Cerebellar cortex (tissue), 1 donor: ENCODE measurements around the gene SYF2.
"Not testable (repeated sequence)": the region's sequence is repeated elsewhere in the genome, so short reads cannot be mapped to it uniquely, and the experiment has no call there.

Source experiments
- DNase-seq: peaks from one replicate; pipeline ENCODE4 v3.0.0-alpha.2; 2015; ENCODE audit warnings: low spot score

Gene SYF2

DNA sequence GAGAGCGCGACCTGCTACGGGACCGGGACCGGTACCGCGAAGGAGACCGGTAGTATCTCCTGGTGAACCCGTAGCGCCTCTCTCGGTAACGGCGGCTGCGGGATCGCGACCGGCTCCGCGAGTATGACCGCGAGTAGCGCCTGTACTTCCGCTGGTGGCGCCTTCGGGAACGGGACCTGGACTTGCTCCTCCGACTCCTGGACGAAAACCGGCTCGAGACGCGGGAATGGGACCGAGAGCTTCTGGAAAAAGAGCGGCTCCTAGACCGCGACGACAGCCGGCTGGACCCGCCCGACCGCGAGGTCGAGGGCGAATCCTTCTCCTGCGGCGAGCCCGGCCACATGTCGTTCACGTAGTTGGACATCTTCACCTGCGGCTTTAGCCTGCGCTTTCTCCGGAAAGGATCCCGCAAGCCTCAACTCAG is 14.3 kb upstream of the SYF2 start:
- no peak for DNase-seq

DNA sequence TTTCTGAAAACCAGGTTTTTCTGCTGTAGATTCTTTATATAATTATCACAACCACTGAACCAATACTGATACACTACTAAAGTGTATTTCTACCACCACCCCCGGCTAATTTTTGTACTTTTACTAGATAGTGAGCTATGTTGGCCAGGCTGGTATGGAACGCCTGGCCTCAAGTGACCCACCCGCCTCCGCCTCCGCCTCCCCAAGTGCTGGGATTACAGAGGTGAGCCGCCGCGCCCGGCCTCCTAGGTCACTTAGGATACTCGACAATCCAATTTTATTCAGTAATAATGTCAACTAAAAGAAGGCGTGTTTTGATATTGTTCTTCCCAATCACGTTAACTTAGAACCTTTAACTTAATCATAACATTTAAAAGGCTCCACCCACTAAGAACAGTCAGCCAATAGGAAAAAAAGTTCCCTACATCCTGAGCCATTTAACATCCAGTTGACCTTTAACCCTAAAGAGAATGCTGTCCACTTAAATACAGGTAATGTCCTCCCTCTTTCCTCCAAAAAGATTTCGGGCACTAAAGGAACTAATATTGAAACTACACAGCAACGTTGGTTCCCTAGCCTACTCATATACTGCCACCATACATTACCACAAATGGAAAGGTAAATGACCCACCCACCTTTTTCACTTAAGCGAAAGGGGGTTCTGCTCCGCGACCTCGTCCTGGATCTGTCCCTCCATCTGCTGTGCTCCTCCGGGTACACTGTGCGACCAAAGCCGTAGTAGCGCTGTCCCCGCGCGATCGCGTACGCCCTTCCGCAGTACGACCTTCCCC is 13.7 kb upstream of the SYF2 start:
- peak; percentile 25 for DNase-seq

DNA sequence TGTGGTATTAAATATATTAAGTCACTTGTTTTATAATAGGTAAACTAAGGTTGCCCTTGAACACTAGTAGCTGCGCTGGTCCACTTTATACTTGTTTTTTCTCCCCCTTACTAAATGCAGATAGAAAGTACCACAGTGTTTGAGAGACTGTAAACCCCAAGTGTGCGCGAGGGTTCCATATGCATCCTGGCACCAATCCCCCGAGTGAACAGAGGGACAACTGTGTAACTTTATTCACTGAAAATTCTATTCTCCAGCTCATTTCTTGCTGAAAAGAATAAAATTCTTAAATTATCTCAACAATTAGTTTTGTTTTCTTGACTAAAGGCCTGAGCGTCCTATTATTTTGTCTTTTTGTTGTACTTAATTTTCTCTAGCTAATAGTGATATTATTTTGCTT is 13.1 kb upstream of the SYF2 start:
- DNase-seq: no peak

DNA sequence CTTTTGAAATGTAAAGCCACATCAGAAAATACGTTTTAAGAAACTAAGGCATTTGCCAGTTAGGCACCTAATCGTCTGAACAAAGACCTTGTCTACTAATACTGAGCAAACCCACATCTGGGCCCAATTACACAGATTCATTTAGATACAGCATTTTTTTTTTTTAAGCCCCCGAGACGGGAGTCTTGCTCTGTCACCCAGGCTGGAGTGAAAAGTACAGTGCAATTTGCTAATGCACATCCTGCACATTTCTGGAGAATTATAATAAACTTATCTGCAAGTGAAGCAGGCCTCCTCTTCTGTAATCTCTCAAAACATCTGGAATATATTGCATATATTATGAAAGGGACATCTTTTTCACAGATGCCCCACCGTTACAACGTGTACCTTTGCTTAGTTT is 11.6 kb upstream of the SYF2 start:
- no peak for DNase-seq

DNA sequence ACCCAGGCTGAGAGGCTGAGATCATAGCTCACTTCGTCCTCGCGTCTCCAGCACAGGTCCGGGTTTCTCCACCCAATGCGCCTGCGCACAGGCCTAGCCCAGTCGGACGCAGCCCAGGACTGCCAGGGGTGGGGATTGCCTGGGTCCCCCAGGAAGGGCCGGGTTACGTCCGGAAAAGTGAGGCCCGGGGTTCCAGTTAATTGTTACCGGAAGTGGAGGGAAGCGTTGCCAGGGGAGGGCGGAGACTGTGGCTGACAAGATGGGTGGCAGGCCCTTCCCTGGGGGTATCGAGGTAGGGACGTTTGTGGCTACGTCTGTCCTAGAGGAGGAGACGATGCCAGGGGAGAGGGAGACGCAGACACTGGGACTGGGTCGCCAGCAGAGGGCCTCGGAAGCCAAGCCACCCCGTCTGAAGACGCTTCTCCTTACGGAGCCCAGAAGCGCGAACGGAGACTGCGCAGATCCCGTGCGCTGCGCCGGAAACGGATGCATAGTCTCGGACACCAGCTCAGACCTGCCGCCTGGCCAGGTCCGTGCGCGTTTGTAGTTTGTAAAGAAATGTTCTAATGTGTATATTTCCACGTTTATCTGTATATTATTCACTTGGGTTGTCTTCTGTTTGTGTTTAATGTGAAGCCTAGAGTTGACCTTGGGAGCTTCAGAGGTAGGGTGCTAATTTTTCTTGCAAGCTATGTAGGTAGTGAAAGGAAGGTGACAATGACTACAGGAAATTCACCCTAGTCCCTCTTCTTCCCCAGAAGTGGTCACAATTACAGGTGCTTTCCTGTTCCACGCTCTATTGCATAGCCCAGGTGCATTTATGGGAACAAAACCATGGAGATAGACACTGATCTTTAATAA is 7.6 kb upstream of the SYF2 start:
- peak; percentile 95 for DNase-seq

DNA sequence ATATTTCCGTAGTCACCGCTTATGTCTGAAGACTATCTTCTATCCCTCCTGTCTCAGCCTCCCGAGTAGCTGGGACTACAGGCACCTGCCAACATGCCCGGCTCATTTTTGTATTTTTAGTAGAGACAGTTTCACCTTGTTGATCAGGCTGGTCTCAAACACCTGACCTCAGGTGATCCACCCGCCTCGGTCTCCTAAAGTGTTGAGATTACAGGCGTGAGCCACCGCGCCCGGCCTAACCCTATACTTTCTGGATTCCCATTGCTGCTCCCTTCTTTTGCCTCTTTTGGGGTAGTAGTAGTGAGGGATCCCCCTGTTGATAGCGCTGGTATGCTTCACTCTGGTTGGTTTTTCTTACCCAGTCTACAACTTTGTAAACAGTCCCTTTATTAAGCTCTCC is 5.7 kb upstream of the SYF2 start:
- DNase-seq: no peak

DNA sequence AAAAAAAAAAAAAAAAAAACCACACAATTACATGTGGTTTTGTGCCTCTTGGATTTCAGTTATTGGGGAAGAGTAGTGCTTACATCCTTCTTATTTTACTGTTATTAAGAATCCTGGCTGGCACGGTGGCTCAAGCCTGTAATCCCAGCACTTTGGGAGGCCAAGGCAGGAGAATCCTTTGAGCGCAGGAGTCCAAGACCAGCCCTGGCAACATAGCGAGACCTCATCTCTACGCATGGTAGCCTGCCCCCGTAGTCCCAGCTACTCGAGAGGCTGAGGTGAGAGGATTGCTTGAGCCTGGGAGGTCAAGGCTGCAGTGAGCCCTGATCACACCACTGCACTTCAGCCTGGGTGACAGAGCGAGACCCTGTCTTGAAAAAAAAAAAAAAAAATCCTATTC is 4.0 kb upstream of the SYF2 start:
- DNase-seq: not testable (repeated sequence)

DNA sequence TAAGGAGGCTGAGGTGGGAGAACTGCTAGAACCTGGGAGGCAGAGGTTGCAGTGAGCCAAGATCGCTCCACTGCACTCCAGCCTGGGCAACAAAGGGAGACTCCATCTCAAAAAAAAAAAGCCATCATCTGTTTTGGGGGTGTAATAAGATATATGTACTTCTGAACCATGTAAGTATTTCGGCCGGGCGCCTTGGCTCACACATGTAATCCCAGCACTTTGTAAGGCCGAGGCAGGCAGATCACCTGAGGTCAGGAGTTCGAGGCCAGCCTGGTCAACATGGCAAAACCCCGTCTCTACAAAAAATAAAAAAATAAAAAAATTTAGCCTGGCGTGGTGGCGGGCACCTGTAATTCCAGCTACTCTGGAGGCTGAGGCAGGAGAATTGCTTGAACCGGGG is 3.1 kb upstream of the SYF2 start:
- DNase-seq: not testable (repeated sequence)

DNA sequence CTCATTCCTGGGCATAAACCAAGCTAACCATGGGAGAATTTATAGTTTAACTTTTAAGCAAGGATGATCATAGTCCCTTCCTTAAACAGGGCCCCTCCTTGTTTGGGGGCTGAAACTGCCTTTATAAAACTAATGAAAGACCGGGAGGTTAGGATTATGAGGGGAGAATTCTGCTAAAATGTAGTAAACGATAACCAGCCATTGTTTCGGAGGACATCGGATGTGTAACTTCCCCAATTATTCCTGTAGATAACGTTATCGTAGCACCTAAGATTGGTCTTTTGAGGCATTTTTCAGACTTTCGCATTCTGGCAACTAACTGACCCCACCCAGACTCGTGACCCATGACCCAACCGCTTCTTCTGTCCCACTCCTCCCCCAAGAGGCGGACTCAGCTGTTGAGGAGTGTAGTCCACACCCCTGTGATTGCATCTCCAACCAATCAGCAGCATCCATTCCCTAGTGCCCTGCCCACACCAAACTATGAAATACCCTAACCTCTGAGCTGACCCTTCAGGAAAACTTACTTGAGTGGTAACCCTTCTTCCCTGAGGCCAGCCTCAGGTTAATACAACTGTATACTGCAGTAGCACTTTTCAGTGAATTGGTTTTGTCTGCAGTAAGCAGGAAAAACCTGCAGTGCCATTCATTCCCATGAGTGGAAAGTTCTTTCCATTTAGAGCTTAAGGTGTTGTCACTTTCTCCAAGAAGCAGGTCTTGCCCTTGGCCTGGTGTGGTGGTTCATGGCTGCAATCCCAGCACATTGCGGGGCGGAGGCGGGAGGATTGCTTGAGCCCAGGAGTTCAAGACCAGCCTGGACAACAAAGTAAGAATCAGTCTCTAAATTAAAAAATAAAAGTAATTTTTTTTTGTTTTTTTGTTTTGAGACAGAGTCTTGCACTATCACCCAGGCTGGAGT is 823 bp upstream of the SYF2 start:
- DNase-seq: peak; percentile 93

DNA sequence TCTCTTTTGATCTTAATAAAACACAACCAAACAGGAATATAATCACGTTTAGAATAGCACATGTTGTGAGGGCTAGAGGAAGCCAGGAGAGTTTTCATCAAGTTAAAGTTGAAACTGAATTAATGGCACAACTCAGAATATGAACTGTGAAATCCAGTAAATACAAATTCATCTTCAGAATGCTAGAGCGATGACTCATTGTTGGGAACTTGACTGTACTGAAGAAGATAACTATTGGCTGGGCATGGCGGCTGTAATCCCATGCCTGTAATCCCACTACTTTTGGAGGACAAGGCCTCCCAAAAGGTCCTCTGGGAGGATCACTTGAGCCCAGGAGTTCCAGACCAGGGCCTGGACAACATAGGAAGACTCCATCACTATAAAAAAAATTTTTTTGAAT is 8.8 kb downstream of the SYF2 start:
- no peak for DNase-seq

DNA sequence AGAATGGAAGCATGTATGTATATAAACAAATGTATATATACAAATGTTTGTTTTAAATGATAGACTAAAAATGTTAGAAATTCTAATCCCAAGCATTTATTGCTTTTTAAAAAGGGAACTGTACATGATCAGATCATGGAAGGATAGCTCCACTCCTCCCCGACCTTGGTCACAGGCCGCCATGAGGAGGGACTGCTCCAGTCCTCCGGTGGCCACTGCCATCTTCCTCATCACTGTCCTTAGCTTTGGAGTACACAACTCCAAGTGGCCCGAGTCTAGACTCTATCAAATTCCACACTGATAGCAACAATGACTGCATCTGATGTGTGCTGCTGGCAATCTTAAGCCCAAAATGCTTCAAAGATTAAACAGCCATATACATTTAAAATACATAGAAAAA is 9.7 kb downstream of the SYF2 start:
- no peak for DNase-seq

DNA sequence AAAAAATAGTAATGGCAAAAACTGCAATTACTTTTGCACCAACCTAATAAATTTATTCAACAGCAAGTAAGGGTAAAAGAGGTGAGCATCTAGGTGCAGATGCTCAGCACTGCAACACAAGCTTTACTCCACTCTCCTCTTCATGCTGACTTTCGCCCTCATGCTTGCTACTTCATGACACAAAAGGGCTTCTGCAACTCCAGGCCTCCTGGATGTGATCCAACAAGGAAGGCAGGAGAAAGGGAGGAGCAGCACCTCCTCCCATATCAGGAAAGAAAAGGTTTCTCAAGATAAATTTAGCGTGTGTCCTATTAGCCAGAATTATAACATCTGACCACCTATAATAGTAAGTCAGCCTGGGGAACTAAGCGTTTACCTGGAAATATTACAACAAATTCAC is 11.6 kb downstream of the SYF2 start:
- DNase-seq: no peak

DNA sequence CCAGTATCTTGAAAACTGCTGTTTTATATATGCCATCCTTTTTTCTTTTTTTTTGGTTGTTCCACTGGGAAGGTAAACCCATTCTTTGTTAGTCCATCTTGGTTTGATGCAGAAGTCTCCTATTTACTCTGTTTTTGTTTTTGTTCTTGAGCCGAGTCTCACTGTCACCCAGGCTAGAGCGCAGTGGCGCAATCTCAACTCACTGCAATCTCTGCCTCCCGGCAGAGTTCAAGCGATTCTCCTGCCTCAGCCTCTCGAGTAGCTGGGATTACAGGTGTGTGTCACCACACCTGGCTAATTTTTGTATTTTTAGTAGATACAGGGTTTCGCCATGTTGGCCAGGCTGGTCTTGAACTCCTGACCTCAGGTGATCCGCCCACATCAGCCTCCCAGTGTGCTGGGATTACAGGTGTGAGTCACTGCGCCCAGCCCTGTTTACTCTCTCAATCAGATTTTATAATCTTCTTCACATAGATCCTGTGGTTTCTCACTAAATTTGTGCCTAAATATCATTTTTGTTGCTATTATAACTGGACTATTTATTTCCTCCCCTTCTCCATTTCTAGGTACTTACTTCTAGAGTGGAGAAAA is 12.5 kb downstream of the SYF2 start:
- DNase-seq: no peak

DNA sequence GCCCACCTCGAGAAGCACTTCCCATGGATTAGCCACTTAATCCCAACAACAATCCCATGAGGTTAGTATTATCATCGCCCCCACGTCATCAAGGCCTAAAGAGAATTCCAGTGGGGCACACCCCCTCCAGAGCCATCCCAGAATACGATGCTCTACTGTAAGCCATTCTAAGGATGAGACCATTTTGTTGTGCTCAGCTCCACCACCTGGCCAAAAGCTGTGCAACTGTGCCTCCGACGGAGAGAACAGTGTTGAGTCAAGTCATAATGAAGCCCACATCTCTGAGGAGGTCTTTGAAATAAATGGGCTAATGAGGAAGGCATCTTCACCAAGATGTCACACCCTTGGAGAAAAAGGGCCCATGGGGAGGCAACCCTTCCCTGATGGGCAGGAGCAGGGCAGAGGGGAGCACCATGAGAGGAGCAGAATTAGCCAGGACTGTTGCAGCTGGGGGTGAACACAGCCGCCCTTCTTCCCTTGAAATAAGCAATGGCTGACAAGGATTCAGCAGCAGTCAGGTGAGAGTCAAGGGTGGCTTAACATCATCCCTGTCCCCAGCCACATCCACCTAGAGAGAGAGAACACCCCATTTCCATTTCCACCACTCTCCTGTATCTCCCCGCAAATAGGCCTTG is 14.6 kb downstream of the SYF2 start:
- DNase-seq: no peak

DNA sequence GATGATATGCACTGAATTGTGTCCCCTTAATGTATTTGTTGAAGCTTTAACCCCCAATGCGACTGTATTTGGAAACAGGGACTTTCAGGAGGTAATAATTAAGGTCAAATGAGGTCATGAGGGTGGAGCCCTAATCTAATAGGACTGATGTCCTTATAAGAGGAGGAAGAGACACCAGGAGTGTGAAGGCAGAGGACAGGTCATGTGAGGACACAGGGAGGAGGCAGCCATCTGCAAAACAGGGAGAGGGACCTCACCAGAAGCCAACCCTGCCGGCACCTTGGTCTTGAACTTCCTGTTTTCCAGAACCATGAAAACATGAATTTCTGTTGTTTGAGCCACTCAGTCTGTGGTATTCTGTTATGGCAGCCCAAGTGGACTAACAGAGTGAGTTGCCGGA is 15.3 kb downstream of the SYF2 start:
- no peak for DNase-seq

DNA sequence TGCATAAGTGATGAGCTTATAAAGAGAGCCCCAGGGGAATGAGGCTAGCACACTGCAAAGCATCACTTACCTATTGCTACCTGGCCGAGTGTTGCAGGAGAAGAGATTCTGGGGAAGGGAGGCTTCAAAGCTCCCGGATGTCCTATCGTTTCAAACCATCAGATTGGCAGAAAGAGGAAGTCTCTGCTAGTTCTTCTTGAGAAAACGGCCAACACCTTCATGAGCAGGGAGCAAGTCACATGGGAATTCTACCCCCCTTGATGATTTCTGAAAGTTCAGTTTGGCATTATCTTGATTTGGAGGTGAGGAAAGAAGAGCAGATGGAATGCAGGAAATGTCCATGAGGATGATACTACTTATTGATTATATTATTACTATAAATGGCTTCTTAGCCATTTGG is 16.2 kb downstream of the SYF2 start:
- no peak for DNase-seq

DNA sequence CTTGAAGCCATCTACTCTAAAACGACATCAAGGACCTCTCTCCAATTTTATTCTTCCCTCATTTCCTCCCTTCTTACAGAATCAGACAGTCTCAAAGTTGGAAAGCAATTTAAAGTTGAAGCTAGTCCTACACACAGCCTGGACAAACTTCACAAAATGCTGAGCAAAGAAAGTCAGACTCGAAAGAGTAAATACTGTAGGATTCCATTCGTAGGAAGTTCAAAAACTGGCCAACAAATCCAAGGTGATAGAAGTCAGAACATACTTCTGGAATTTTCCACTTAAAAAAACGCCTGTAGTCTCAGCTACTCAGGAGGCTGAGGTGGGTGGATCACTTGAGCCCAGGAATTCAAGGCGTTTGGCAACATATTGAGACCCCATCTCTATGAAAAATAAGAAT is 19.6 kb downstream of the SYF2 start:
- DNase-seq: no peak

DNA sequence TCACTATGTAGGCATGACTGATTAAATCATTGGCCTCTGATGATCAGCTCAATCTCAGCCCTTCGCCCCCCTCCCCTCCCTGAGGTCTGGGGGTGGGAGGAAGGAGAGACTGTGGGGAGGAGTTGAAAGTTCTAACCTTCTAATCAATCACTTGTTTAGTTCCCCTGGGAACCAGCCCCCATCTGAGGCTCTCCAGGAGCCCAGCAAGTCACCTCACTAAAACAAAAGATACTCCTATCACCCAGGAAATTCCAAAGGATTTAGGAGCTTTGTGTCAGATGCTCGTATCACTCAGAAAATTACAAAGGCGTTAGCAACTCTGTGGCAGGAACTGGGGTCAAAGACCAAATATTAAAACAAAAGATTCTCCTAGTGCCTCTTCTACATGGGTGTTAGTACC is 21.6 kb downstream of the SYF2 start:
- no peak for DNase-seq

DNA sequence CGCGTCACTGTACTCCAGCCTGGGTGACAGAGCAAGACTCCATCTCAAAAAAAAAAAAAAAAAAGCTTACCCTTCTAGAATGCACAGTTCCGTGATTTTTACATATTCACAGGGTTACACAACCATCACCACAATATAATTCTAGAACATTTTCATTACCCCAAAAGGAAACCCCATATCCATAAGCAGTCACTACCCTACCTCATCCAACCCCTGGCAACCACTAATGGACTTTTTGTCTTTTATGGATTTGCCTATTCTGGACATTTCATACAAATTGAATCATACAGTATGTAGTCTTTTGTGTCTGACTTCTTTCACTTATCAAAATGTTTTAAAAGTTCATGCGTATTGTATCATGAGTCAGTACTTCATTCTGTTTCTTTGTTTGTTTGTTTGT is 22.8 kb downstream of the SYF2 start:
- DNase-seq: no peak

DNA sequence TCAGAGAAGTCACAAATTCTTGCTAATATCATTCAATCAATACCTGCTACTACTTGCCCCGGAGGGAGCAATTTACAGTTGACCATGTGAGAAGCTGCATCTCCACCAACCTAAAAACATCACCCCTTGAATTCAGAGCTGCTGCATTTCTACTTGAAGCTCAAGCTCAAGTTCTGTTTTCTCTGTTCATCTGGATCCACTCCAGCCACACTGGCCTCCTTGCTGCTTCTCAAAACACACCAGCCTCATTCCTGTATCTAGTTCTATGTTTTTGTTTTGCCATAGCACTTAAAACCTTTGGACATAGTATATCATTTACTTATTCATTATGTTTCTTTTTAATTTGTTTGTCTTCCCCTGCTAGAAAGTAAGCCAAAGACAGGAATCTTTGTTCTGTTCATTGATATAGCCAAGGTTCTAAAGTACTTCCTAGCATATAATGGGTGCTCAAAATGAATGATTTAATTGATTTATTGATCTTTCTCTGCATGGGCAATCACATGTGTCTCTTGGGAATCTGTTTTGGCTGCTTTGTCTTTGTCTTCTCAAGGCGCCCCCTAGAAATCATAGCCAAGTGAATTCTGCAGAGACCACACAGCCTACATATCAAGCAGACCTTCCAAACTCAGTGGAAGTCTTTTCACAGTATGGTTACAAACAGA is 23.6 kb downstream of the SYF2 start:
- no peak for DNase-seq

DNA sequence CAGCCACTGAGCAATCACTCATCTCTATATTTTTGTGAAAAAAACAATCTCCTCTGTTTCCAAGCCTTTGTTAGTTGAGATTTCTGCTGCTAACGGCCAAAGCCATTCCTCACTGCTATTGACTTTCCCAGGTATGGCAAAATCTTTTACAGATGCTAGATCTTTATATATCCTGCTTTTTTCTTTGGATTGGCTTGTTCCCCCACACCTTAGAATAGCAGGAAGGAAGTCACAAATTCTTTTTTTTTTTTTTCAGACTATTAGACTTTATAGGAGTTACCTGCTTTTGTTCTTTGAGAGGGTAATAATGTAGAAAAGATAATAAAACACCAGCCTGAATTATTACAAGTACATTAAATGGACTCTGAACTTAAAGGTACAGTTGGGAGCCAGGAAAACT is 24.2 kb downstream of the SYF2 start:
- no peak for DNase-seq
